B cell (primary cell): ENCODE data around the gene DYNC1I1. TPM values are rescaled to one million over a fixed set of nuclear protein-coding genes. Genes with fewer than 3 reads are reported as not detected.

Experiments
- ATAC-seq: fragments of 200-7000 bp; cut with Tn5 transposase; one replicate; pipeline ENCODE4 v1.10.0; 2021; ENCODE audit warnings: low read depth, mild to moderate bottlenecking, moderate number of reproducible peaks, moderate library complexity
- CTCF ChIA-PET: fragments of 350-600 bp; sonication (Branson Sonifier 250); formaldehyde crosslinking; loops from one replicate; lab custom pipeline; 2021; ENCODE audit warnings: antibody characterized with exemption, inconsistent platforms; lab: Charles Lee
- POLR2A ChIA-PET: fragments of 350-600 bp; sonication (Branson Sonifier 250); formaldehyde crosslinking; loops from one replicate; lab custom pipeline; 2021; ENCODE audit warnings: antibody characterized with exemption; lab: Charles Lee
- DNase-seq: peaks from one replicate; pipeline ENCODE4 v3.0.0; 2013
- H2AFZ ChIP-seq: 2 replicates; pipeline ENCODE4 v1.6.1; 2012; ENCODE audit warnings: mild to moderate bottlenecking, low read depth, low read length; ENCODE audit not compliant: insufficient read depth, poor library complexity, severe bottlenecking
- H3K27ac ChIP-seq, 2 donors: 1 replicate in 1 of 2; 2 replicates in 1 of 2; pipeline ENCODE4 v1.5.1; 2012 to 2013; ENCODE audit warnings: low read length in 2 of 2, mild to moderate bottlenecking in 2 of 2, moderate library complexity in 1 of 2
- H3K27me3 ChIP-seq, 4 experiments: fragments of 200-600 bp in 1 of 4; sonication (generic) in 1 of 4; replicated peaks in 1 of 4; 1 replicate in 2 of 4; 2 replicates in 2 of 4; pipeline versions ENCODE4 v1.6.1 to v1.7.0; 2013 to 2016; ENCODE audit warnings: low read length in 3 of 4, mild to moderate bottlenecking in 2 of 4, mixed read lengths in 1 of 4, moderate library complexity in 1 of 4; ENCODE audit not compliant: insufficient read depth in 4 of 4, control insufficient read depth in 3 of 4; ENCODE audit errors: control extremely low read depth in 1 of 4
- H3K36me3 ChIP-seq, 2 experiments: replicated peaks in 1 of 2; 1 replicate in 1 of 2; 2 replicates in 1 of 2; pipeline versions ENCODE4 v1.6.1 to v1.7.1; 2013; ENCODE audit warnings: low read length in 1 of 2; ENCODE audit not compliant: insufficient read depth in 2 of 2, control insufficient read depth in 1 of 2; ENCODE audit errors: control extremely low read depth in 1 of 2, extremely low read depth in 1 of 2
- H3K4me1 ChIP-seq, 2 donors: fragments of 200-600 bp in 1 of 2; sonication (generic) in 1 of 2; 1 replicate in 1 of 2; 2 replicates in 1 of 2; pipeline versions ENCODE4 v1.5.1 to v1.6.1; 2013 to 2017; ENCODE audit warnings: low read length in 2 of 2; ENCODE audit not compliant: control insufficient read depth in 2 of 2, insufficient read depth in 2 of 2
- H3K4me2 ChIP-seq: replicated peaks from 2 replicates; pipeline ENCODE3; 2012; ENCODE audit warnings: mild to moderate bottlenecking, low read depth, low read length; ENCODE audit not compliant: poor library complexity, severe bottlenecking
- H3K4me3 ChIP-seq, 5 experiments: fragments of 200-600 bp in 1 of 5; sonication (generic) in 1 of 5; 1 replicate in 3 of 5; 2 replicates in 2 of 5; pipeline versions ENCODE4 v1.5.1 to v1.7.0; 2011 to 2016; ENCODE audit warnings: low read length in 4 of 5, mild to moderate bottlenecking in 4 of 5, low read depth in 2 of 5, control low read depth in 1 of 5, moderate library complexity in 1 of 5; ENCODE audit not compliant: insufficient read depth in 1 of 5; ENCODE audit errors: control extremely low read depth in 1 of 5, extremely low read depth in 1 of 5
- H3K79me2 ChIP-seq: fragments of 200-600 bp; sonication (generic); one replicate; pipeline ENCODE4 v1.6.0; 2016; ENCODE audit warnings: low read length; ENCODE audit not compliant: control insufficient read depth, insufficient read depth
- H3K9ac ChIP-seq: fragments of 200-600 bp; sonication (generic); 2 replicates; pipeline ENCODE4 v1.6.1; 2017; ENCODE audit warnings: mild to moderate bottlenecking, low read length, moderate library complexity
- H3K9me3 ChIP-seq, 3 donors: one replicate each; pipeline versions ENCODE4 v1.6.1 to v1.7.1; 2013; ENCODE audit warnings: low read length in 2 of 3; ENCODE audit not compliant: control insufficient read depth in 2 of 3, insufficient read depth in 1 of 3; ENCODE audit errors: control extremely low read depth in 1 of 3
- H4K20me1 ChIP-seq: 2 replicates; pipeline ENCODE4 v1.6.0; 2012; ENCODE audit warnings: mild to moderate bottlenecking, low read length; ENCODE audit not compliant: insufficient read depth, control insufficient read depth, poor library complexity, severe bottlenecking
- H3K27ac Mint-ChIP-seq: one replicate; pipeline ENCODE4 v1.8.0; 2021; ENCODE audit warnings: mixed read lengths
- H3K27me3 Mint-ChIP-seq: one replicate; pipeline ENCODE4 v1.8.0; 2021; ENCODE audit warnings: mixed read lengths
- H3K4me1 Mint-ChIP-seq: one replicate; pipeline ENCODE4 v1.8.0; 2021; ENCODE audit warnings: mixed read lengths
- H3K4me3 Mint-ChIP-seq: one replicate; pipeline ENCODE4 v1.8.0; 2021; ENCODE audit warnings: mixed read lengths
- H3K9me3 Mint-ChIP-seq: one replicate; pipeline ENCODE4 v1.8.0; 2022; ENCODE audit warnings: mixed read lengths; ENCODE audit not compliant: insufficient read depth
- CTCF ChIP-seq: fragments of 200-600 bp; IDR thresholded peaks from one replicate; pipeline ENCODE4 v1.8.0; 2022; ENCODE audit warnings: antibody characterized with exemption, mild to moderate bottlenecking
- EZH2 ChIP-seq: IDR thresholded peaks from 2 replicates; pipeline ENCODE4 v1.6.1; 2012; ENCODE audit warnings: borderline replicate concordance, low read depth, mild to moderate bottlenecking, moderate library complexity, low read length; ENCODE audit not compliant: insufficient read depth, poor library complexity, severe bottlenecking
- WGBS: methylation state at CpG from one replicate; pipeline ENCODE4 v1.1.5; 2013; ENCODE audit warnings: missing lambda C conversion rate; ENCODE audit not compliant: insufficient coverage; 5-methylcytosine and 5-hydroxymethylcytosine counted together
- intact Hi-C: fragments of 100-400 bp; cut with micrococcal nuclease; formaldehyde crosslinking; loops from one replicate; pipeline ENCODE4 v1.10.0; 2022
- polyA plus RNA-seq: library from polyadenylated mRNA; depleted of rRNA; stranded (reverse); fragments of >200 nt; gene quantifications from 2 replicates; pipeline ENCODE4 v1.2.3, GENCODE V29; 2012
- total RNA-seq, 2 donors: library from RNA; stranded (reverse); fragments of 120-200 nt in 1 of 2; gene quantifications; 1 replicate in 1 of 2; 2 replicates in 1 of 2; pipeline versions ENCODE4 v1.2.3 to v1.2.4, GENCODE V29; 2013 to 2022

Gene DYNC1I1
- total and polyA plus RNA-seq, 2 donors (not counting 1 experiment from before 2014, with no cell fraction given) = not detected

GRCh38 chr7:96093435-96093834 lies 321.1 kb downstream of the DYNC1I1 start:
- no peak for ATAC-seq
- no peaks in the 10 kb centered on the region for H3K9me3 ChIP-seq
- no peak overlapping the region for H3K9ac ChIP-seq
- Mint-ChIP-seq H3K27me3 (peaks cover 21% of the 10 kb centered on the region), H3K27ac (no peak overlapping the region), H3K4me3 (no peak overlapping the region), H3K4me1 (no peaks in the 10 kb centered on the region), H3K9me3 (no peaks in the 10 kb centered on the region)
- no peaks in the 10 kb centered on the region for H3K4me1 ChIP-seq
- ChIA-PET CTCF (no interaction called here), POLR2A (no interaction called here)
- H3K27me3 ChIP-seq = no peaks in the 10 kb centered on the region
- no peak overlapping the region for H2AFZ ChIP-seq
- H3K4me3 ChIP-seq = no peak overlapping the region
- H3K36me3 ChIP-seq = no peaks in the 10 kb centered on the region
- H3K27ac ChIP-seq = no peak overlapping the region
- H3K79me2 ChIP-seq = no peaks in the 10 kb centered on the region
- TF ChIP-seq CTCF = no peak
- no peak for TF ChIP-seq EZH2
- no peak overlapping the region for H3K4me2 ChIP-seq
- no peaks in the 10 kb centered on the region for H4K20me1 ChIP-seq
- no peak for DNase-seq
- 80% methylated on average over 1 of the region's 1 CpG for WGBS
- intact Hi-C loops = no loop called here

GRCh38 chr7:96097835-96098234 lies 325.5 kb downstream of the DYNC1I1 start:
- no peaks in the 10 kb centered on the region for H3K79me2 ChIP-seq
- H2AFZ ChIP-seq = no peak overlapping the region
- Mint-ChIP-seq H3K27ac (no peak overlapping the region), H3K9me3 (peaks cover 2% of the 10 kb centered on the region), H3K27me3 (peaks cover 15% of the 10 kb centered on the region), H3K4me3 (no peak overlapping the region), H3K4me1 (no peaks in the 10 kb centered on the region)
- H3K9ac ChIP-seq = no peak overlapping the region
- H3K36me3 ChIP-seq = no peaks in the 10 kb centered on the region
- H3K27me3 ChIP-seq = no peaks in the 10 kb centered on the region
- no peak for ATAC-seq
- H3K4me3 ChIP-seq = no peak overlapping the region
- TF ChIP-seq CTCF (no peak), EZH2 (no peak)
- H3K4me1 ChIP-seq = no peaks in the 10 kb centered on the region
- 75% methylated on average over 1 of the region's 2 CpGs for whole genome bisulfite sequencing
- H3K4me2 ChIP-seq = no peak overlapping the region
- H3K9me3 ChIP-seq = peaks cover 0 to 6% (median 0%) of the 10 kb centered on the region in 3 donors
- POLR2A ChIA-PET = no interaction called here
- no peak overlapping the region for H3K27ac ChIP-seq
- no peaks in the 10 kb centered on the region for H4K20me1 ChIP-seq
- intact Hi-C loops = no loop called here
- CTCF ChIA-PET = no interaction called here
- no peak for DNase-seq
